GM12872 (cell line): ENCODE measurements around the gene NTN1.

Experiments
- CTCF ChIP-seq: IDR thresholded peaks from 3 replicates; pipeline ENCODE4 v1.5.1; 2011; ENCODE audit warnings: low read depth, mild to moderate bottlenecking, low read length, moderate library complexity; ENCODE audit not compliant: insufficient read depth

Gene NTN1

DNA sequence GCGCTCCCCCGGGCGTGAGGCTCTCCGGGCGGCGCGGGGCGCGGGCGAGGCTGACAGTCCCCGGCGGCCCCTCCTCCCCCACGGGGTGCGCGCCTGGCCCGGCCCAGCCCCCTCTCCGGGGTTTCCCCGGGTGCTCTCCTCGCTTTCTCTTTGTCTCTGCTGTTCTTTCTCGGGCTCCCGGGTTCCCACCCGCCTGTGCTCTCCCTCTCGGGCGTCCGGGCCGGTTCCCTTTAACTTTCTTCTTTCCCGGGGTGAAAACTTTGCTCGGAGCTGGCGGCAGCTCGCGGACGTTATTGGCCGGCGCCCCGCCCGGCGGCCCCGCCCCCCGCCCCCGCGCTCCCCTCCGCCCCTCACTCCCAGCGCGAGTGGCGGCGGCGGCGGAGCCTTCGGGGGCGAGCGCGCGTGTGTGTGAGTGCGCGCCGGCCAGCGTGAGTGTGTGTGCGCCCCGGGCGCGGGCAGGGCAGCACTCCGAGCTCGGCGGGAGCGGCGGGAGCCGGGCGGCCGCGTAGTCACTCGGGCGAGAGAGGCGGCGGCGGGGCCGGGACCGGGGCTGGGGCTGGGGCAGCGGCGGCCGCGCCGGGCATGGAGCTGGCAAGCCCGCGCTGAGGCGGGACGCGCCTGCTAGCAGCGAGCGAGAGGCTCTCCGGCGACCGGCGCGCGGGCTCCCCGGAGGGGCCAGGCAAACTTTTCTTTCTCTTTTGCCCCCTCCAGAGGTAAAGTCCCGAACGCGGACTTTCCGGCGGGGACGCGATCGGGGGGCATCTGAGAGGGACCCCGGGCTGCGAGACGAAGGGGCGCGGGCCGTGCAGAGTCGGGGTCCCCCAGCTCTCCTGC is at the start of gene NTN1:
Gene NTN1, plus strand, starts transcription at position 353 of the 834 bp plus-strand sequence. CDS start 864 bp downstream, outside the sequence.
- no peak for TF ChIP-seq CTCF

DNA sequence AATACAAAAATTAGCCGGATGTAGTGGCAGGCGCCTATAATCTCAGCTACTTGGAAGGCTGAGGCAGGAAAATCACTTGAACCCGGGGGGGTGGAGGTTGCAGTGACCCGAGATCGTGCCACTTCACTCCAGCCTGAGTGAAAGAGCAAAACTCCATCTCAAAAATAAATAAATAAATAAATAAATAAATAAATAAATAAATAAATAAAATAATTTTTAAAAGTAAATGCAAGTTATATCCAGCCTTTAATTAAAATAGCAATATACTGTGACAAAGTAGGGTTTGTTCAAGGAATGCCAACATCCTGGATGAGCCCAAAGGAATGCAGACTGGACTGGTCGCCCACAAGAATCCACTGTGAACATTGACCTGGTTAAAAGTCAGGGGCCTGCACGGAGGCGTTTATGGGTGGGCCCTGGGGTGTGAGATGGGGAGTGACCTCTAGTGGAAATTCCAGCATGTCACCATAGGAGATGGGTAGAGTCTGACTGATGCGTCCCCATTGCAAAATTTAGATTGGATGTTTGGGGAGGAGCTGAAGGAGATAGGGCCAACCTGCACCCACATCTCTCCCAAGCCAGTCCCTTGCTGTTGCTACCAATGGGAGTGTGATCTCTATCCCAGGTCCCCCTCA is 46.1 kb upstream of the NTN1 start:
- no peak for TF ChIP-seq CTCF

- no peak for TF ChIP-seq CTCF
Observed at GRCh38 chr17:8976638-8977037, 44.7 kb upstream of the NTN1 start.

GRCh38 chr17:8979715-8980114 is 41.6 kb upstream of the NTN1 start:
- no peak for TF ChIP-seq CTCF

- no peak for TF ChIP-seq CTCF
Observed at GRCh38 chr17:8981443-8981842, 39.9 kb upstream of the NTN1 start.

DNA sequence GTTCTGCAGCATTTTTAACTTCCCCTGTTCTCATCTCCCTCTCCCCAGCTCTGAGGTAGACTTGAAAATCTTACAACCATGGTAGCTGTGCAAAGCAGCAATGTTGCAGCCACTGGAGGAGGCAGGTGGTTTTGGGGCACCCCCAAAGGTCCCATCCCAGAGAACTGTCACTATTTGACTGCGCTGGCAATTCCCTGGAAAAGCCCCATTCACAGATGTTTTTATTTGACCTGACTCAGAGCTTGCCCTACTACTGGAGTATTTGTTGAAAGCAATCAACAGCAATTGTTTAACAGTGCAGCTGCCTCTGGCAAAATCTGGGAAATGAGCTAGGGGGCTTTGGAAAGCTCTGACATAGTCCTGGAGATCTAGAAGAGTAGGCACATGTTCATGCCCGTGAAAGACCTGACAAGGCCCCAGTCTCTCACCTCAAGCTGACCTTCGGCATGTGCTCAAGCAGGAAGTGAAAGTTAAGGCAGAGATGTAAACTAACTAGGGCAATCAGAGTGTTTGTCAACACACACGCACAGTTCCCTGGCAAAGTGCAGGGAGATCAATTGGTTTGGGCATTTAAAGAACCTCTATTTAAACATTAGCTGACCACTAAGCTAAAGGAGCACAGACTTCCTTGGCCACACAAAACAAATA is 36.1 kb upstream of the NTN1 start:
- TF ChIP-seq CTCF, result no peak

- 0 out of 3 replicates have a peak, but pooled peaks have one; percentile 17 for TF ChIP-seq CTCF
Observed at GRCh38 chr17:8986295-8986694, 35.0 kb upstream of the NTN1 start.
